Measurements from ENCODE around the gene CNOT6.
"Not testable (repeated sequence)": the region's sequence is repeated elsewhere in the genome, so short reads cannot be mapped to it uniquely, and the experiment has no call there.

- not testable (repeated sequence) for TF ChIP-seq CTCF, POLR2A (IDR thresholded peaks at IDR 0.05)
These were observed 36.9 kb downstream of the CNOT6 start for GRCh38 chr5:180531036-180531585.

Data from thyroid gland (tissue), 4 donors.